Activated CD4-positive, alpha-beta T cell treated with anti-CD3 and anti-CD28 coated beads, Interleukin-2, amount 50 U/mL, for 48 hours (primary cell): ENCODE measurements around the gene SCT.

ENCODE experiments used
- DNase-seq, 2 experiments: peaks; one replicate each; pipeline ENCODE4 v3.0.0-alpha.2; 2020

Gene SCT

GRCh38 chr11:621838-622237, 5.1 kb downstream of the SCT start:
- no peak for DNase-seq

- no peak for DNase-seq
Measured at GRCh38 chr11:620935-621814, 5.8 kb downstream of the SCT start.

- DNase-seq = no peak
Measured at GRCh38 chr11:620201-620600, 6.8 kb downstream of the SCT start.

- no peak for DNase-seq
Measured at GRCh38 chr11:619628-620050, 7.3 kb downstream of the SCT start.

- no peak for DNase-seq
Measured at GRCh38 chr11:618856-619627, 7.9 kb downstream of the SCT start.

- no peak for DNase-seq
Measured at GRCh38 chr11:617912-618682, 8.9 kb downstream of the SCT start.

- no peak for DNase-seq
Measured at GRCh38 chr11:617199-617911, 9.6 kb downstream of the SCT start.

GRCh38 chr11:616320-617198, 10.4 kb downstream of the SCT start:
- no peak for DNase-seq

GRCh38 chr11:615504-616319, 11.3 kb downstream of the SCT start, which contains the start of gene IRF7:
TSS of gene IRF7 (minus strand) at chr11:615950. CDS start at chr11:615364, 586 bp downstream.
- DNase-seq = peak; percentile 90 to 94

GRCh38 chr11:614623-615503, 12.1 kb downstream of the SCT start:
- no peak for DNase-seq

- DNase-seq = no peak
Measured at GRCh38 chr11:614021-614622, 12.9 kb downstream of the SCT start.

GRCh38 chr11:613369-613968, 13.5 kb downstream of the SCT start:
- peak; percentile 83 for DNase-seq

GRCh38 chr11:612961-613300, 14.1 kb downstream of the SCT start:
- no peak for DNase-seq

GRCh38 chr11:612201-612960, 14.6 kb downstream of the SCT start:
- no peak for DNase-seq

- no peak for DNase-seq
Measured at GRCh38 chr11:611001-611996, 15.7 kb downstream of the SCT start.

- DNase-seq = no peak
Measured at GRCh38 chr11:610146-610801, 16.7 kb downstream of the SCT start.
